GM19351 (cell line): ENCODE data around the gene UNC45A.

ENCODE experiments used
- ATAC-seq: cut with Tn5 transposase; IDR thresholded peaks from one replicate; pipeline ENCODE4 v1.9.1; 2021; ENCODE audit warnings: mild to moderate bottlenecking, moderate library complexity; ENCODE audit not compliant: unreplicated experiment

UNC45A gene

DNA sequence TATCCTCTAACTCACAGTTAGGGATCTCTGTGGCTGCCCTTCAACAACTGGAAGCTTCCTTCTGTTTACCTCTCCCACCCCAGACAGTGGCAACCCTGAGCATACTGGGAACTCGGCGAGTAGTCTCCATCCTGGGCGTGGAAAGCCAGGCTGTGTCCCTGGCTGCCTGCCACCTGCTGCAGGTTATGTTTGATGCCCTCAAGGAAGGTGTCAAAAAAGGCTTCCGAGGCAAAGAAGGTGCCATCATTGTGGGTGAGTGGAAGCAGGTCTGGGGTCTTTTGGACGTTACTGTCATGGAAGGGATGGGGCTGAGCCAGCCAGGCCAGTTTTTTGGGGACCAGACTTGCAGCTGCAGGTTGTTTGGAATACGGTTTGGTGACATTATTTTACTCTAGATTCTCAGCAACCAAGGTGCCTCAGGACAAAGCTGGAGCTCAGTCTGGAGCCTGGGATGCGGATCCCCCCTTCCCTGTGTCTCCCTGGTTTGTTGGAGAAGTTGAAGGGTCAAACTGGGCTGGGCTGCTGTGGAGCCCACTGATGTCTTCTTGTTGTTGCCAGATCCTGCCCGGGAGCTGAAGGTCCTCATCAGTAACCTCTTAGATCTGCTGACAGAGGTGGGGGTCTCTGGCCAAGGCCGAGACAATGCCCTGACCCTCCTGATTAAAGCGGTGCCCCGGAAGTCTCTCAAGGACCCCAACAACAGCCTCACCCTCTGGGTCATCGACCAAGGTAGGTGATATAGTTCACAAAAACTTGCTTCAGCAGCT lies 7.5 kb downstream of the UNC45A start:
- ATAC-seq: no peak

DNA sequence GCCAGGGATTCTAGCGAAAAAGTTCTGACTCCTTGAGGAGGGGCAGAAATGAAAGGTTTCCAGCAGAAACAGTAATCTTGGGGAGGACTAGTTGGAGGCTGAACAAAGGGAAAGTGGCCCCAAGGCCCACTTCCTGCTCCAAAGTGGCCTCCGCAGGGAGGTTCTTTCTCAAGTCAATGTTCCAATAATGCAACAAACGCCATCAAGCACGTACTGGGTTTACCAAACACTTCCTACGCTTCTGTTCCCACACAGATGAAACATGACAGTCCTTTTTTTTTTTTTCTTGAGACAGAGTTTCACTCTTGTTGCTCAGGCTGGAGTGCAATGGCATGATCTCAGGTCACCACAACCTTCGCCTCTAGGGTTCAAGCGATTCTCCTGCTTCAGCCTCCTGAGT lies 10.0 kb downstream of the UNC45A start:
- no peak for ATAC-seq

GRCh38 chr15:90946538-90946937 lies 11.5 kb downstream of the UNC45A start:
- no peak for ATAC-seq

- ATAC-seq: no peak
Measured at GRCh38 chr15:90946941-90947576, 12.0 kb downstream of the UNC45A start.

DNA sequence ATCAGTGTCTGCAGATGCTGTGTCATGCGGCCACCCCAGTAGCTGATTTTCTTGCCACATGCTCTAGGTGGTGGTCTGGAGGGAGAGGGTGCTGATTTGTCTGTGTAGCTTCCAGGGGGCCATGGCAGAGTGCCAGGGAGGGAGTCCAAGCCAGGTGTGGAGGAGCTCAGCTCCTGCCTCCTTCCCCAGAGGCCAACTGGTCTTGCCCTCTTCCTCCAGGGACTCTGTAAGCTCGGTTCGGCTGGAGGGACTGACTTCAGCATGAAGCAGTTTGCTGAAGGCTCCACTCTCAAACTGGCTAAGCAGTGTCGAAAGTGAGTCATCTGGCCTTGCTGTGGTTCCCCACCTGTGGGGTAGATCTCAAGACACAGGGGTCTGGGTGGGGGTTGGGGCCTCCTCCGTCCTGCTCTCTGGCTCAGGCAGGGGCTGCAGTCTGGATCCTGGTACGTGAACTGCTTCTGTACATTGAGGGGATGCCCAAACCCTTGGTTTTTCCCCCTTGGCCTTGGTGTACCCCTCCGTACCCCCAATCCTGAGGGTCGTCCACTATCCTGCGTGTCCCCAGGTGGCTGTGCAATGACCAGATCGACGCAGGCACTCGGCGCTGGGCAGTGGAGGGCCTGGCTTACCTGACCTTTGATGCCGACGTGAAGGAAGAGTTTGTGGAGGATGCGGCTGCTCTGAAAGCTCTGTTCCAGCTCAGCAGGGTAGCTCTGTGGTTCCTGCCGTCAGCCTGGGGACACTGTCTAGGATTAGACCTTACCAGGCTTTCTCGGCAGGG lies 12.7 kb downstream of the UNC45A start:
- ATAC-seq: no peak

- ATAC-seq: no peak
Measured at GRCh38 chr15:90948506-90948905, 13.4 kb downstream of the UNC45A start.

- no peak for ATAC-seq
Measured at GRCh38 chr15:90949979-90950675, 15.0 kb downstream of the UNC45A start.

- ATAC-seq: no peak
Measured at GRCh38 chr15:90950676-90951075, 15.6 kb downstream of the UNC45A start.

DNA sequence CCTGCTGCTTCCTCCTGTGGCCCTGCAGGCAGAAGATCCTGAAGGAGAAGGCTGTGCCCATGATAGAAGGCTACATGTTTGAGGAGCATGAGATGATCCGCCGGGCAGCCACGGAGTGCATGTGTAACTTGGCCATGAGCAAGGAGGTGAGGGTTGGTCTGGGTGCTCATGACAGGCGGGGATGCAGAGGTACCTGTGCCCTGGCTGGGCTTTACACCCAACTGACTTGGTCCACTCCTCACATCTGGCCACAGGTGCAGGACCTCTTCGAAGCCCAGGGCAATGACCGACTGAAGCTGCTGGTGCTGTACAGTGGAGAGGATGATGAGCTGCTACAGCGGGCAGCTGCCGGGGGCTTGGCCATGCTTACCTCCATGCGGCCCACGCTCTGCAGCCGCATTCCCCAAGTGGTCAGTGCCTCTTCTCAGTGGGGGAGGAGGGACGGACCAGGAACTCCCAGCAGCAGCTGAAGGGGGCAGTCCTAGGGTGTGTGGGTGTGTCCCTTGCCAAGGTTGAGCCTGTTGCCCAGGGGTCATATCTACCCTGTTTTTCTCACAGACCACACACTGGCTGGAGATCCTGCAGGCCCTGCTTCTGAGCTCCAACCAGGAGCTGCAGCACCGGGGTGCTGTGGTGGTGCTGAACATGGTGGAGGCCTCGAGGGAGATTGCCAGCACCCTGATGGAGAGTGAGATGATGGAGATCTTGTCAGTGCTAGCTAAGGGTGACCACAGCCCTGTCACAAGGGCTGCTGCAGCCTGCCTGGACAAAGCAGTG lies 18.0 kb downstream of the UNC45A start:
- ATAC-seq: no peak

DNA sequence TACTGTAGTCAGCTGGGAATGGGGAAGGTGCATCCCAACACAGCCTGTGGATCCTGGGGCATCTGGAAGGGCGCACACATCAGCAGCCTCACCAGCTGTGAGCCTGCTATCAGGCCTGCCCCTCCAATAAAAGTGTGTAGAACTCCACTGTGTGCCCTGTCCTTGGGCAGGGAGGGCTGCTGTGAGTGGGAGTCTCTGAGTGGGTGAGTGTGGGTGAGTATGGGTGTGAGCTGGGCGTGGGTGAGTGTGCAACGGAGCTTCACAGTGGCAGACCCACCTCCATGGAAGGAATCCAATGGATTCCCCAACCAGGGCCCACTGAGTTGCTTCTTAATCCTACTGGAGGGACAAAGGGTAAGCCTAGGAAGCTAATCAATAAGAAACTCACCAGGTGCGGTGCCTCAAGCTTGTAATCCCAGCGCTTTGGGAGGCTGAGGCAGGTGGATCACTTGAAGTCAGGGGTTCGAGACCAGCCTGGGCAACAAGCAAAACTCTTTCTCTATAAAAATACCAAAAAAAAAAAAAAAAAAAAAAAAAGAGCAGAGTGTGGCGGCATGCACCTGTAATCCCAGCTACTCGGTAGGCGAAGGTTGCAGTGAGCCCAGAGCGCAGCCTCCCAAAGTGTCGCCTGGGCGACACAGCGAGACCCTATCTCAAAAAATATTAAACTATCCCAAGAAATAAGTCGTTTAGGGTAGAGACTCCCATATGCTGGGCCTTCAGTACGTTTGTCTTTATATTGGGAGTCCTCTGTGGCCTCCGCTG lies 19.0 kb downstream of the UNC45A start:
- ATAC-seq: no peak

- ATAC-seq: peak; percentile 90
Measured at GRCh38 chr15:90954712-90955623, 19.9 kb downstream of the UNC45A start, which contains the start of gene RCCD1. RCCD1 (plus strand) TSS chr15:90954884; CDS start chr15:90956735, 1,851 bp downstream.

- ATAC-seq: no peak
Measured at GRCh38 chr15:90955624-90956273, 20.7 kb downstream of the UNC45A start.

DNA sequence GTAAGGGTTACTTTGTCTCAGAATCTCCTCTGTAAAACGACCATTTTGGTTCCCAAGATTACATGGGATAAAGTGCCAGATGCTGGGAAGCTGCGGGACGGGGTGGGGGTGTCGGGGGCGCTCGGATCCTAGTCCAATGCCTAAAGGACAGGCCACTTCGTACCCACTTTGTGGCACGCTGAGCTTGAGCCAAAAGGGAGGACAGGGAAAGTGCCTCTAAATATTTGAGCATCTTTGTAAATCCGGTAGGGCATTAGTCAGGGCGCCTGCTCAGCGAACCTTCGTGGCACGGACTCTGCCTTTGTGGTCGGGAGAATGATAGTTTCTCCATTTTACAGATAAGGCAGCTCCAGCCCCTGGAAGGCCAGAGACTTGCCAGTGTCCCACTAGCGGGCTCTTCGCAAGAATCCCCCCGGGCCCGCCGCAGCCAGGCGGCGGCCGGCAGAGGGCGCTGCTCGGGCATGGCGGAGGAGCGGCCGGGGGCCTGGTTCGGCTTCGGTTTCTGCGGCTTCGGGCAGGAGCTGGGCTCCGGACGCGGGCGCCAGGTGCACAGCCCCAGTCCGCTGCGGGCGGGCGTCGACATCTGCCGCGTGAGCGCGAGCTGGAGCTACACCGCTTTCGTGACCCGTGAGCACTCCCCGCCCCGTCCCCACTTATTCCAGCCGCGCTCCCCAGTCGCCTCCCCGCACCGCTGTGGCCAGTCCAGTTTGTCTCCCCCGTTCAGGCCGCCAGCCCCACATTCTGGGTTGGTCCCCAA lies 21.4 kb downstream of the UNC45A start:
- no peak for ATAC-seq

- ATAC-seq: no peak
Measured at GRCh38 chr15:90957031-90957790, 22.1 kb downstream of the UNC45A start.

DNA sequence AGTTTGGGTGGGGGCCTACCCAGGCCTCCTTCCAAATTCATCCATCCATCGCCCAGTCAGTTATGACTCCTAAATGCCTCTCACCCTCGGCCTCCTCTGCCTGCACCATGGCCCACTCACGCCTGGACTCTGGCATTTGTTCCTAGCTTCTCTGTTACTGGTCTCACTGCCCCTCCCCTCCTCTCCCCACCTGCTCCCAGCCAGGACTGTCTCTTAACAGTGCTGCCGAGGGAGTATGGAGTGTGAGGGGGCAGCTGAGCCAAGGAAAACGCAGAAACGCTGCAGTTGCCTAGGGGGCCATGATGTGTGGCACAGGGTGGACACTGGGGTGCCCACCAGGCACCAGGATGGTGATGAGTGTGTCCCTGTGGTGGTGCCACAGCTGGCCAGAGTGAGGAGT lies 22.7 kb downstream of the UNC45A start:
- no peak for ATAC-seq

GRCh38 chr15:90959028-90959595 lies 24.0 kb downstream of the UNC45A start:
- no peak for ATAC-seq
